ENCODE results near the gene RENBP.

Gene RENBP

DNA sequence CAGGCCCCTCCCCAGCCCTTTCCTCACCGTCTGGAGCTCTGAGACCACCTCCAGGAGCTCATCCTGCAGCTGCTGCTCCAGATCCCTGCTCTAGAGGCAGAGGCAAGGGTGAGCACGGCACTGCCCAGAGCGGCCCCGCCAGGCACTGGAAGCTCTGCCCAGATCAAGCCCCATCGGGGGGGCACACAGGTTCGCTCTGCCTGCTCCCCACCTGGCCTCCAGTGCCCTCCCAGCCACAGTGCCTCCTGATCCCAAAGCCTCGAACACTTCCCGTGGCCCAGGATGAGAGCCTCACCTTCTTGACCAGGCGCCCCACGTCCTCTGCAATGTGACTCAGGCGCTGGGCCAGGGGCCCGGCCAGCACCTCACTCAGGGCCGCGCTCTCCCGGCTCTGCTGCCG, 23.4 kb downstream of the RENBP start:
- Histone ChIP-seq H3K79me1 (ENCODE audit: low read depth, low read length) (no peaks in the 10 kb centered on the region), H3K9ac (ENCODE audit: low read depth, low read length, poor library complexity) (no peak overlapping the region), H2BK12ac (ENCODE audit: low read length) (no peak overlapping the region), H3K9me3 (replicated peaks in 1 of 2; ENCODE audit: control insufficient read depth in 2 of 2, insufficient read depth in 1 of 2, low read depth in 1 of 2, low read length in 2 of 2) (no peaks in the 10 kb centered on the region), H3K14ac (ENCODE audit: low read length) (no peak overlapping the region), H3K27ac (replicated peaks; ENCODE audit: low read length) (no peak overlapping the region), H2BK15ac (ENCODE audit: low read length) (no peak overlapping the region), H3K4me1 (ENCODE audit: control insufficient read depth in 2 of 2, insufficient read depth in 1 of 2, low read depth in 1 of 2, low read length in 2 of 2) (peaks cover 2 to 20% of the 10 kb centered on the region in 2 donors), H4K8ac (ENCODE audit: low read depth, low read length) (no peak overlapping the region), H2BK5ac (ENCODE audit: low read length) (no peak overlapping the region), H3K4ac (ENCODE audit: low read length) (no peak overlapping the region), H2BK120ac (ENCODE audit: low read depth, low read length) (no peak overlapping the region), H3K27me3 (ENCODE audit: control insufficient read depth in 3 of 3, insufficient read depth in 3 of 3, low read depth in 1 of 3, low read length in 3 of 3) (peaks cover 0 to 57% (median 5%) of the 10 kb centered on the region in 3 experiments), H3K23ac (ENCODE audit: low read depth, low read length, poor library complexity) (no peak overlapping the region), H3K4me2 (ENCODE audit: insufficient read depth, low read length, poor library complexity, severe bottlenecking) (no peak overlapping the region), H3K36me3 (replicated peaks in 1 of 2; ENCODE audit: control insufficient read depth in 2 of 2, insufficient read depth in 2 of 2, low read length in 2 of 2) (no peaks in the 10 kb centered on the region), H2AK5ac (ENCODE audit: low read depth, low read length) (no peak overlapping the region), H2AFZ (ENCODE audit: low read length) (peak overlapping the region; percentile 55), H3K4me3 (ENCODE audit: low read length in 2 of 2) (no peak overlapping the region), H4K91ac (ENCODE audit: low read depth, low read length, poor library complexity) (no peak overlapping the region), H3K18ac (ENCODE audit: low read length) (no peak overlapping the region)
- WGBS, 2 donors (ENCODE audit: extremely low coverage in 2 of 2, insufficient read length in 2 of 2, insufficient replicate concordance in 1 of 2), result no CpG with 5 or more reads among the region's 16 CpGs
- no peak for DNase-seq (ENCODE audit: low spot score)

DNA sequence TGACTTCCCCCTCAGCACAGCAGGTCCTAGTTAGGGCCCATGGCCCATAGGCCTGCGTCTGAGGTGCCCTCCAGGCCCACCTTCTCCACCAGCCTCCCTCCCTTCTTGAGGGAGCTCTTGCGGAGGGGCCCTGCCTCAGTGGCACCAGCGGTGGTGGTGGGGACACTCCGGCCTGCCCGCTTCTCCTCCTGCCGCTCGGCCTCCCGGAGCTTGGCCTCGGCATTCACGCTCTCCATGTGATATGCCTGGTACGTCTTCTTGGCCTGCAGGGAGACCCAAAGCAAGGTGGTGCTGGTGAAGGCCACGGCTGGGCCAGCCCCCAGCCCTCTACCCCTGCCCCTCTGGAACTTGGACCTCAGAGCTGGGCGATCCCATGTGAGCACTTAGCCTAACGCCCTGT, 23.9 kb downstream of the RENBP start:
- Histone ChIP-seq H2BK15ac (ENCODE audit: low read length) (no peak overlapping the region), H3K4me2 (ENCODE audit: insufficient read depth, low read length, poor library complexity, severe bottlenecking) (no peak overlapping the region), H2AFZ (ENCODE audit: low read length) (no peak overlapping the region), H2BK120ac (ENCODE audit: low read depth, low read length) (no peak overlapping the region), H3K4me1 (ENCODE audit: control insufficient read depth in 2 of 2, insufficient read depth in 1 of 2, low read depth in 1 of 2, low read length in 2 of 2) (peaks cover 0 to 20% of the 10 kb centered on the region in 2 donors), H2AK5ac (ENCODE audit: low read depth, low read length) (no peak overlapping the region), H3K27ac (replicated peaks; ENCODE audit: low read length) (no peak overlapping the region), H3K27me3 (ENCODE audit: control insufficient read depth in 3 of 3, insufficient read depth in 3 of 3, low read depth in 1 of 3, low read length in 3 of 3) (peaks cover 0 to 63% (median 2%) of the 10 kb centered on the region in 3 experiments), H3K9ac (ENCODE audit: low read depth, low read length, poor library complexity) (no peak overlapping the region), H2BK12ac (ENCODE audit: low read length) (no peak overlapping the region), H3K4me3 (ENCODE audit: low read length in 2 of 2) (no peak overlapping the region), H3K4ac (ENCODE audit: low read length) (no peak overlapping the region), H3K79me1 (ENCODE audit: low read depth, low read length) (no peaks in the 10 kb centered on the region), H3K23ac (ENCODE audit: low read depth, low read length, poor library complexity) (no peak overlapping the region), H2BK5ac (ENCODE audit: low read length) (no peak overlapping the region), H3K14ac (ENCODE audit: low read length) (no peak overlapping the region), H3K18ac (ENCODE audit: low read length) (no peak overlapping the region), H3K9me3 (replicated peaks in 1 of 2; ENCODE audit: control insufficient read depth in 2 of 2, insufficient read depth in 1 of 2, low read depth in 1 of 2, low read length in 2 of 2) (no peaks in the 10 kb centered on the region), H4K8ac (ENCODE audit: low read depth, low read length) (no peak overlapping the region), H3K36me3 (replicated peaks in 1 of 2; ENCODE audit: control insufficient read depth in 2 of 2, insufficient read depth in 2 of 2, low read length in 2 of 2) (no peaks in the 10 kb centered on the region), H4K91ac (ENCODE audit: low read depth, low read length, poor library complexity) (no peak overlapping the region)
- no CpG with 5 or more reads among the region's 14 CpGs for WGBS, 2 donors (ENCODE audit: extremely low coverage in 2 of 2, insufficient read length in 2 of 2, insufficient replicate concordance in 1 of 2)
- DNase-seq (ENCODE audit: low spot score), result no peak

DNA sequence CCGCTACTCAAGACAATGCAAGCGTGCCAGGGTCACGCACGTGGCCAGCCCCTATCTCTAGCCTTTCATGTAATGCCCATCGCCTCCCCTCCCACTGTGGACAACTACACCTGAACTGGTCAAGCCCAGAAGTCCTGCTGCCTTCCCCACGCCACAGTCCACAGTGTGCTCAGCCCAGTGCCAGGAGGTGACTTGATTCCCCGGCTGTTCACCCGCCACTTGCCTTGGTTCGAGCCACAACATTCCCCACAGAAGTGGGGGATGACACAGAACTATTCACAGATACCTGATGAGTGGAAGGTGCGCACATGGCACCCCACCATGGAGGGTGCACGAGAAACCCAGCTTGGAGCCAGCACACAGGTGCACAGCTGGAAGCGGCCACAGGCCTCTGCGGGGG, 25.2 kb downstream of the RENBP start:
- WGBS, 2 donors (ENCODE audit: extremely low coverage in 2 of 2, insufficient read length in 2 of 2, insufficient replicate concordance in 1 of 2), result no CpG with 5 or more reads among the region's 13 CpGs
- H2BK15ac ChIP-seq (ENCODE audit: low read length), result no peak overlapping the region
- H2AK5ac ChIP-seq (ENCODE audit: low read depth, low read length), result no peak overlapping the region
- no peaks in the 10 kb centered on the region for H3K79me1 ChIP-seq (ENCODE audit: low read depth, low read length)
- no peaks in the 10 kb centered on the region for H3K36me3 ChIP-seq (replicated peaks in 1 of 2; ENCODE audit: control insufficient read depth in 2 of 2, insufficient read depth in 2 of 2, low read length in 2 of 2)
- no peak overlapping the region for H2AFZ ChIP-seq (ENCODE audit: low read length)
- H3K27me3 ChIP-seq (ENCODE audit: control insufficient read depth in 3 of 3, insufficient read depth in 3 of 3, low read depth in 1 of 3, low read length in 3 of 3), result peaks cover 0 to 61% (median 0%) of the 10 kb centered on the region in 3 experiments
- no peak overlapping the region for H2BK120ac ChIP-seq (ENCODE audit: low read depth, low read length)
- H4K91ac ChIP-seq (ENCODE audit: low read depth, low read length, poor library complexity), result no peak overlapping the region
- H3K4ac ChIP-seq (ENCODE audit: low read length), result no peak overlapping the region
- H3K23ac ChIP-seq (ENCODE audit: low read depth, low read length, poor library complexity), result no peak overlapping the region
- no peak overlapping the region for H3K27ac ChIP-seq (replicated peaks; ENCODE audit: low read length)
- no peak for DNase-seq (ENCODE audit: low spot score)
- H3K4me1 ChIP-seq (ENCODE audit: control insufficient read depth in 2 of 2, insufficient read depth in 1 of 2, low read depth in 1 of 2, low read length in 2 of 2), result peaks cover 0 to 13% of the 10 kb centered on the region in 2 donors
- H3K9me3 ChIP-seq (replicated peaks in 1 of 2; ENCODE audit: control insufficient read depth in 2 of 2, insufficient read depth in 1 of 2, low read depth in 1 of 2, low read length in 2 of 2), result no peaks in the 10 kb centered on the region
- H3K9ac ChIP-seq (ENCODE audit: low read depth, low read length, poor library complexity), result no peak overlapping the region
- no peak overlapping the region for H3K4me2 ChIP-seq (ENCODE audit: insufficient read depth, low read length, poor library complexity, severe bottlenecking)
- H3K14ac ChIP-seq (ENCODE audit: low read length), result no peak overlapping the region
- H4K8ac ChIP-seq (ENCODE audit: low read depth, low read length), result no peak overlapping the region
- no peak overlapping the region for H2BK12ac ChIP-seq (ENCODE audit: low read length)
- no peak overlapping the region for H2BK5ac ChIP-seq (ENCODE audit: low read length)
- H3K18ac ChIP-seq (ENCODE audit: low read length), result no peak overlapping the region
- H3K4me3 ChIP-seq (ENCODE audit: low read length in 2 of 2), result no peak overlapping the region

DNA sequence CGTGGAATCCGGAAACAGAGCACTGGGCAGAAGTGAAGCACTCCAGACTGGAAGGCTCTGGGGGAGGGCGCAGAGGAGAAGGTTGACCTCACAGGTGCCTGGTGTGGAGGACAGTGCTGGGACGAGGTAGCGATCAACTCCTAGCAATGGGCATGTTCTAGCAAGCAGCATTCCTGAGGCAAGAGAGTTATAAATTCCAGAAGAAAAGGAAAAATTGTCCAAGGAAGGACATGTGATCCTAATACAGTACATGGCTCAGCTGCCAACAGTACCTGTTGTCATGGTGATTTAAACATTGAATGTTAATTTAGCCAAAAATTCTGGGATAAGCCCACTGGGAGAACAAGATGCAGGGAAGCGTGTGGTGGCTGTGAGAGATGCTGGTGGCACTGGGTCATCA, 26.6 kb downstream of the RENBP start:
- no peak for DNase-seq (ENCODE audit: low spot score)
- H2BK12ac ChIP-seq (ENCODE audit: low read length), result no peak overlapping the region
- H2BK15ac ChIP-seq (ENCODE audit: low read length), result no peak overlapping the region
- no peak overlapping the region for H2AFZ ChIP-seq (ENCODE audit: low read length)
- no CpG with 5 or more reads among the region's 6 CpGs for WGBS, 2 donors (ENCODE audit: extremely low coverage in 2 of 2, insufficient read length in 2 of 2, insufficient replicate concordance in 1 of 2)
- H4K91ac ChIP-seq (ENCODE audit: low read depth, low read length, poor library complexity), result no peak overlapping the region
- no peak overlapping the region for H3K27ac ChIP-seq (replicated peaks; ENCODE audit: low read length)
- H3K79me1 ChIP-seq (ENCODE audit: low read depth, low read length), result no peaks in the 10 kb centered on the region
- no peaks in the 10 kb centered on the region for H3K36me3 ChIP-seq (replicated peaks in 1 of 2; ENCODE audit: control insufficient read depth in 2 of 2, insufficient read depth in 2 of 2, low read length in 2 of 2)
- no peak overlapping the region for H2AK5ac ChIP-seq (ENCODE audit: low read depth, low read length)
- no peaks in the 10 kb centered on the region for H3K9me3 ChIP-seq (replicated peaks in 1 of 2; ENCODE audit: control insufficient read depth in 2 of 2, insufficient read depth in 1 of 2, low read depth in 1 of 2, low read length in 2 of 2)
- H3K4me3 ChIP-seq (ENCODE audit: low read length in 2 of 2), result no peak overlapping the region
- H3K23ac ChIP-seq (ENCODE audit: low read depth, low read length, poor library complexity), result no peak overlapping the region
- peaks cover 0 to 63% (median 0%) of the 10 kb centered on the region in 3 experiments for H3K27me3 ChIP-seq (ENCODE audit: control insufficient read depth in 3 of 3, insufficient read depth in 3 of 3, low read depth in 1 of 3, low read length in 3 of 3)
- H3K4me1 ChIP-seq (ENCODE audit: control insufficient read depth in 2 of 2, insufficient read depth in 1 of 2, low read depth in 1 of 2, low read length in 2 of 2), result peaks cover 0 to 11% of the 10 kb centered on the region in 2 donors
- no peak overlapping the region for H3K14ac ChIP-seq (ENCODE audit: low read length)
- H2BK5ac ChIP-seq (ENCODE audit: low read length), result no peak overlapping the region
- no peak overlapping the region for H3K4ac ChIP-seq (ENCODE audit: low read length)
- H3K18ac ChIP-seq (ENCODE audit: low read length), result no peak overlapping the region
- H3K9ac ChIP-seq (ENCODE audit: low read depth, low read length, poor library complexity), result no peak overlapping the region
- H2BK120ac ChIP-seq (ENCODE audit: low read depth, low read length), result no peak overlapping the region
- no peak overlapping the region for H3K4me2 ChIP-seq (ENCODE audit: insufficient read depth, low read length, poor library complexity, severe bottlenecking)
- no peak overlapping the region for H4K8ac ChIP-seq (ENCODE audit: low read depth, low read length)

Measured in neuronal stem cell (in vitro differentiated cells).